SK-N-SH (cell line): ENCODE data around the gene MYO15B. TPM values are rescaled to one million over a fixed set of nuclear protein-coding genes. Genes with fewer than 3 reads are reported as not detected.

Experiments used
- CTCF ChIA-PET: fragments of 300-600, 350-600 bp; formaldehyde crosslinking; extraction: SDS; loops from one replicate; lab custom pipeline; 2021; lab: Yijun Ruan, JAX
- POLR2A ChIA-PET: fragments of 350-600 bp; sonication (Branson Sonifier 250); formaldehyde crosslinking; extraction: SDS; loops from one replicate; lab custom pipeline; 2020; ENCODE audit warnings: antibody characterized with exemption, inconsistent platforms; lab: Yijun Ruan, JAX
- DNase-seq: peaks from one replicate; pipeline ENCODE4 v3.0.0; 2012
- H2AFZ ChIP-seq: fragments of 200-600 bp; sonication (generic); 2 replicates; pipeline ENCODE4 v1.8.1; 2016; ENCODE audit warnings: antibody characterized with exemption, mild to moderate bottlenecking, low read depth
- H3F3A ChIP-seq: fragments of 200-600 bp; sonication (generic); replicated peaks from 2 replicates; pipeline ENCODE3; 2016; ENCODE audit warnings: antibody characterized with exemption, mild to moderate bottlenecking; ENCODE audit not compliant: insufficient read depth
- H3K27ac ChIP-seq, 2 experiments: fragments of 200-500 bp in 1 of 2; fragments of 200-600 bp in 1 of 2; sonication (Bioruptor generic) in 1 of 2; sonication (generic), shearing (Covaris generic) in 1 of 2; 2 replicates each; pipeline versions ENCODE4 v1.5.1 to v1.6.1; 2014 to 2016; ENCODE audit warnings: low read depth in 2 of 2, inconsistent platforms in 1 of 2, low read length in 1 of 2, mild to moderate bottlenecking in 1 of 2, mixed read lengths in 1 of 2
- H3K27me3 ChIP-seq: fragments of 200-600 bp; sonication (generic), shearing (Covaris generic); 2 replicates; pipeline ENCODE4 v1.6.1; 2016; ENCODE audit warnings: mixed run types; ENCODE audit not compliant: insufficient read depth
- H3K36me3 ChIP-seq, 2 experiments: fragments of 200-500 bp in 1 of 2; fragments of 200-600 bp in 1 of 2; sonication (Bioruptor generic) in 1 of 2; sonication (generic) in 1 of 2; replicated peaks in 1 of 2; 2 replicates each; pipeline versions ENCODE3 to v1.5.1; 2014 to 2016; ENCODE audit warnings: low read length in 1 of 2, mild to moderate bottlenecking in 1 of 2; ENCODE audit not compliant: insufficient read depth in 2 of 2, control insufficient read depth in 1 of 2
- H3K4me1 ChIP-seq, 2 experiments: fragments of 200-500 bp in 1 of 2; fragments of 200-600 bp in 1 of 2; sonication (Bioruptor generic) in 1 of 2; sonication (generic), shearing (Covaris generic) in 1 of 2; 2 replicates each; pipeline versions ENCODE4 v1.5.1 to v1.6.1; 2014 to 2016; ENCODE audit warnings: low read depth in 1 of 2, low read length in 1 of 2, mixed run types in 1 of 2; ENCODE audit not compliant: insufficient read depth in 2 of 2, control insufficient read depth in 1 of 2
- H3K4me2 ChIP-seq: fragments of 200-600 bp; sonication (generic), shearing (Covaris generic); 2 replicates; pipeline ENCODE4 v1.6.1; 2017; ENCODE audit warnings: mixed run types
- H3K4me3 ChIP-seq, 2 experiments: fragments of 200-500 bp in 1 of 2; fragments of 200-600 bp in 1 of 2; sonication (Bioruptor generic) in 1 of 2; sonication (generic), shearing (Covaris generic) in 1 of 2; 2 replicates each; pipeline versions ENCODE4 v1.5.1 to v1.8.1; 2014 to 2016; ENCODE audit warnings: low read depth in 2 of 2, inconsistent platforms in 1 of 2, low read length in 1 of 2, mild to moderate bottlenecking in 1 of 2, mixed read lengths in 1 of 2, moderate library complexity in 1 of 2
- H3K79me2 ChIP-seq: fragments of 200-600 bp; sonication (generic); 2 replicates; pipeline ENCODE4 v1.8.1; 2017; ENCODE audit warnings: mild to moderate bottlenecking; ENCODE audit not compliant: insufficient read depth
- H3K9ac ChIP-seq: fragments of 200-600 bp; sonication (generic); 2 replicates; pipeline ENCODE4 v1.6.1; 2017; ENCODE audit warnings: mixed run types
- H3K9me2 ChIP-seq: fragments of 200-600 bp; sonication (generic); 2 replicates; pipeline ENCODE4 v1.6.1; 2017; ENCODE audit warnings: mixed run types
- H3K9me3 ChIP-seq: fragments of 200-600 bp; sonication (generic); 2 replicates; pipeline ENCODE4 v1.6.1; 2017; ENCODE audit warnings: mixed run types, mild to moderate bottlenecking, moderate library complexity
- H4K20me1 ChIP-seq: fragments of 200-600 bp; sonication (generic); 2 replicates; pipeline ENCODE4 v1.6.1; 2017; ENCODE audit warnings: mild to moderate bottlenecking, mixed run types; ENCODE audit not compliant: insufficient read depth
- CHD2 ChIP-seq: fragments of 150-350 bp; IDR thresholded peaks from 2 replicates; pipeline ENCODE4 v1.6.1; 2018; ENCODE audit warnings: low read length; ENCODE audit not compliant: partially characterized antibody
- EP300 ChIP-seq, 2 experiments: IDR thresholded peaks; 2 replicates each; pipeline versions ENCODE4 v1.4.0 to v1.6.1; 2012; ENCODE audit warnings: borderline replicate concordance in 1 of 2, low read depth in 1 of 2, low read length in 1 of 2
- EZH2phosphoT487 ChIP-seq: fragments of 200-600 bp; sonication (generic); IDR thresholded peaks from 2 replicates; pipeline ENCODE4 v1.6.1; 2017; ENCODE audit warnings: low read depth, mixed run types, mild to moderate bottlenecking, antibody characterized with exemption, moderate library complexity, borderline replicate concordance
- GABPA ChIP-seq: IDR thresholded peaks from 2 replicates; pipeline ENCODE4 v1.4.0; 2012; ENCODE audit warnings: low read depth, mild to moderate bottlenecking
- GATA2 ChIP-seq: sonication (generic); formaldehyde crosslinking; IDR thresholded peaks from 2 replicates; pipeline ENCODE4 v1.5.0; 2020; ENCODE audit warnings: mild to moderate bottlenecking, missing genetic modification reagents
- JUND ChIP-seq: IDR thresholded peaks from 2 replicates; pipeline ENCODE4 v1.4.0; 2012
- MEF2A ChIP-seq: IDR thresholded peaks from 2 replicates; pipeline ENCODE4 v1.4.0; 2012; ENCODE audit warnings: low read depth, borderline replicate concordance
- NFIC ChIP-seq: IDR thresholded peaks from 2 replicates; pipeline ENCODE4 v1.4.0; 2012; ENCODE audit warnings: borderline replicate concordance
- POLR2AphosphoS5 ChIP-seq: IDR thresholded peaks from 2 replicates; pipeline ENCODE4 v1.6.1; 2012; ENCODE audit warnings: low read depth, low read length
- RAD21 ChIP-seq: IDR thresholded peaks from 2 replicates; pipeline ENCODE4 v1.6.1; 2012; ENCODE audit warnings: mild to moderate bottlenecking, low read length
- RCOR1 ChIP-seq: fragments of 150-350 bp; IDR thresholded peaks from 2 replicates; pipeline ENCODE4 v1.6.1; 2017; ENCODE audit warnings: antibody characterized with exemption, low read length
- SIN3A ChIP-seq: IDR thresholded peaks from 2 replicates; pipeline ENCODE4 v1.6.1; 2012; ENCODE audit warnings: low read depth, mild to moderate bottlenecking, low read length, moderate library complexity, borderline replicate concordance
- SMC3 ChIP-seq: IDR thresholded peaks from 2 replicates; pipeline ENCODE4 v1.6.1; 2012; ENCODE audit warnings: low read depth, low read length, improper control_type of control experiment
- TAF1 ChIP-seq: IDR thresholded peaks from 2 replicates; pipeline ENCODE4 v1.6.1; 2012; ENCODE audit warnings: low read depth, mild to moderate bottlenecking, low read length, moderate library complexity, borderline replicate concordance
- TCF12 ChIP-seq: IDR thresholded peaks from 2 replicates; pipeline ENCODE4 v1.4.0; 2012
- WGBS: methylation state at CpG from one replicate; pipeline ENCODE4 v1.1.6; 2017; ENCODE audit warnings: low lambda C conversion rate; 5-methylcytosine and 5-hydroxymethylcytosine counted together
- polyA plus RNA-seq, 3 experiments: library from polyadenylated mRNA; depleted of rRNA; stranded (reverse); fragments of >200 nt; gene quantifications; 2 replicates each; pipeline ENCODE4 v1.2.3, GENCODE V29; 2012
- TF ChIP-seq, protein P1 (sequence below): IDR thresholded peaks from 2 replicates; pipeline ENCODE4; 2012
- TF ChIP-seq, protein P2 (sequence below): fragments of 150-350 bp; IDR thresholded peaks from 2 replicates; pipeline ENCODE4 v1.6.1; 2017; ENCODE audit warnings: antibody characterized with exemption, low read length, low read depth, borderline replicate concordance
- TF ChIP-seq, protein P3 (sequence below): IDR thresholded peaks from 2 replicates; pipeline ENCODE4 v1.4.0; 2012; ENCODE audit warnings: low read depth
- TF ChIP-seq, protein P4 (sequence below): fragments of 150-350 bp; IDR thresholded peaks from 2 replicates; pipeline ENCODE4 v1.6.1; 2016; ENCODE audit warnings: mild to moderate bottlenecking, low read depth, low read length
- TF ChIP-seq, protein P5 (sequence below): IDR thresholded peaks from 2 replicates; pipeline ENCODE4 v1.4.0; 2012; ENCODE audit warnings: low read depth, borderline replicate concordance

Gene MYO15B
- polyA plus RNA-seq, 1 of the 3 experiments (the other 2 are of a cell fraction), result 10.3 TPM

DNA sequence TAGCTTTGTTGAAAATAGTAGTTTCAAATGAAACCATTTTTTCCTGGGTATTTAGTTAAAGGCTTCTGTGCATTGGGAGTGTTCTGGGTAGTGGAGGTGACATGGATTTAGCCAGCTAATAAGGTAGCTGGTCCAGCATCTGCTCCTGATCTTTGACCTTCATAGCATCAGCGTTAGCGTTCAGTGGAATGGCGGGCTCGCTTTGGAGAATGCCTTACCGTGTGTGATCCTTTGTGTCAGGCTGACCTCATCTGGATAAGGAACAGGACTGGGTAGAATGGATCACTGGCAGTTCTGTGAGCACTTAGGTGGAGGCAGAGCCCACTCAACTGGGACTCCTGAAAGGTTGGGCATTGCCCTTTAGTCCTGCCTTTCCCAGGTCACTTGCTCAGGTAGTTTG lies 83.3 kb downstream of the MYO15B start (continued):
- TF ChIP-seq, protein P1, sequence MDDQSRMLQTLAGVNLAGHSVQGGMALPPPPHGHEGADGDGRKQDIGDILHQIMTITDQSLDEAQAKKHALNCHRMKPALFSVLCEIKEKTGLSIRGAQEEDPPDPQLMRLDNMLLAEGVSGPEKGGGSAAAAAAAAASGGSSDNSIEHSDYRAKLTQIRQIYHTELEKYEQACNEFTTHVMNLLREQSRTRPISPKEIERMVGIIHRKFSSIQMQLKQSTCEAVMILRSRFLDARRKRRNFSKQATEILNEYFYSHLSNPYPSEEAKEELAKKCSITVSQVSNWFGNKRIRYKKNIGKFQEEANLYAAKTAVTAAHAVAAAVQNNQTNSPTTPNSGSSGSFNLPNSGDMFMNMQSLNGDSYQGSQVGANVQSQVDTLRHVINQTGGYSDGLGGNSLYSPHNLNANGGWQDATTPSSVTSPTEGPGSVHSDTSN, result no peak
- no peak for TF ChIP-seq SMC3
- TF ChIP-seq, protein P2, sequence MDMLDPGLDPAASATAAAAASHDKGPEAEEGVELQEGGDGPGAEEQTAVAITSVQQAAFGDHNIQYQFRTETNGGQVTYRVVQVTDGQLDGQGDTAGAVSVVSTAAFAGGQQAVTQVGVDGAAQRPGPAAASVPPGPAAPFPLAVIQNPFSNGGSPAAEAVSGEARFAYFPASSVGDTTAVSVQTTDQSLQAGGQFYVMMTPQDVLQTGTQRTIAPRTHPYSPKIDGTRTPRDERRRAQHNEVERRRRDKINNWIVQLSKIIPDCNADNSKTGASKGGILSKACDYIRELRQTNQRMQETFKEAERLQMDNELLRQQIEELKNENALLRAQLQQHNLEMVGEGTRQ, result no peak

DNA sequence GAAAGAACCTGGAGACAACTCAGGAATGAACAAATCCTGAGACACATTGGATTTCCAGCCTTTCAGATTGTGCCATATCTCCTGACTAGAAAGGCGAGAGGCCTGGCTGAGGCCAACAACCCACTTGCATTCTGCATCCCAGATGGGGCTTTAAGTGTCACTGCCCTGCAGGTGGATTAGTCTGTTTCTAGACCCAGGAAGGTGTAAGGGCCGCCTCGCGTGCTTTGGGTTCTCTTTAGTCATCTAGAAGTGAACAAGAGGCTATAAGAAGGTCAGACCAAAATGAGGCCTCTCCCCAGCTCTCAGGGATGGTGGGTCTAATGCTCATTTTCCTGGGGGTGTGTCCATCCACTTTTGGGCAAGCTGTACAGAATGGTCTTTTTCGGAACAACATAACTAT lies 84.4 kb downstream of the MYO15B start:
- Histone ChIP-seq H3K27ac (no peak overlapping the region), H3K9me3 (no peaks in the 10 kb centered on the region), H3K9ac (no peak overlapping the region), H3K4me2 (no peak overlapping the region), H3K4me1 (peaks cover 5 to 8% of the 10 kb centered on the region in 2 experiments; a peak in 3 of 4 replicates), H3K27me3 (no peaks in the 10 kb centered on the region), H3K36me3 (peaks cover 56 to 79% of the 10 kb centered on the region in 2 experiments), H4K20me1 (no peaks in the 10 kb centered on the region), H3K79me2 (peaks cover 100% of the 10 kb centered on the region), H3K4me3 (no peak overlapping the region), H2AFZ (no peak overlapping the region), H3F3A (peaks cover 29% of the 10 kb centered on the region), H3K9me2 (no peaks in the 10 kb centered on the region)
- POLR2A ChIA-PET, result no interaction called here
- 96% methylated on average over 5 of the region's 5 CpGs for WGBS
- no peak for DNase-seq
- CTCF ChIA-PET, result interaction anchor here (0.9 to 7.5 kb wide), 14 partner anchors 9 to 749 kb away, joined by 3 to 297 read pairs (median 8); partner anchors contain the start of genes GALK1, SMIM5 and USH1G
- TF ChIP-seq GATA2 (CRISPR knock-in tag) (no peak), SIN3A (no peak), RAD21 (no peak), TAF1 (no peak), MEF2A (no peak), SMC3 (no peak), CHD2 (no peak)
- TF ChIP-seq, protein P3, sequence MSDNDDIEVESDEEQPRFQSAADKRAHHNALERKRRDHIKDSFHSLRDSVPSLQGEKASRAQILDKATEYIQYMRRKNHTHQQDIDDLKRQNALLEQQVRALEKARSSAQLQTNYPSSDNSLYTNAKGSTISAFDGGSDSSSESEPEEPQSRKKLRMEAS, result no peak
- TF ChIP-seq, protein P1, result no peak

DNA sequence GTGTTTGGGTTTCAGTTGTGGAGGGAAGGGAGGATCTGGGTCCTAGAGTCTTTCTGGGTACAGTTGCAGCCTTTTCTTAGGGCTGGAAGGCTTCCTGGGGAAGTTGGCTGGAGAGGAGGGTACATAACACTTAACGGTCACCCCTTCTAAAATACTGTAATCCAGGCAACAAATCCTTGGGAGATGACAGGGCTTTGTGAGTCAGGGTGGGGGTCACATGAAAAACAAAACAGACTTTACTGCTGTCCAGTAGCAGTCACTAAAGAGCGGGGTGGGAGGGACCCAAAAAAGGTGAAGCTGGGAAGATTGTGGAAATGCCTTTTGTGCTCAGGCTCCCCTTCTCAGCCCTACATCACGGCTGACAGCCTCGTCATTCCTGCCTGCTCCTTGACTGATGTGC lies 85.9 kb downstream of the MYO15B start:
- H3K36me3 ChIP-seq, result peaks cover 65 to 80% of the 10 kb centered on the region in 2 experiments
- peaks cover 29% of the 10 kb centered on the region for H3F3A ChIP-seq
- ChIA-PET CTCF (interaction anchor here (0.7 to 7.5 kb wide), 12 partner anchors 12 to 80 kb away, joined by 3 to 297 read pairs (median 14); partner anchors contain the start of genes ITGB4 and SMIM5), POLR2A (interaction anchor here (0.6 to 1.0 kb wide), 2 partner anchors 80 to 307 kb away, joined by 3 to 4 read pairs; no protein-coding TSS in a partner anchor)
- DNase-seq, result no peak
- no peaks in the 10 kb centered on the region for H3K27me3 ChIP-seq
- H3K9me3 ChIP-seq, result no peaks in the 10 kb centered on the region
- no peak overlapping the region for H3K27ac ChIP-seq
- 88% methylated on average over 4 of the region's 4 CpGs for WGBS
- no peak overlapping the region for H3K4me3 ChIP-seq
- no peak overlapping the region for H2AFZ ChIP-seq
- H3K79me2 ChIP-seq, result peaks cover 100% of the 10 kb centered on the region
- no peaks in the 10 kb centered on the region for H3K9me2 ChIP-seq
- no peaks in the 10 kb centered on the region for H4K20me1 ChIP-seq
- no peak overlapping the region for H3K9ac ChIP-seq
- no peak overlapping the region for H3K4me2 ChIP-seq
- peaks cover under 1% of the 10 kb centered on the region in 2 experiments; a peak in 3 of 4 replicates for H3K4me1 ChIP-seq
- TF ChIP-seq, protein P4, sequence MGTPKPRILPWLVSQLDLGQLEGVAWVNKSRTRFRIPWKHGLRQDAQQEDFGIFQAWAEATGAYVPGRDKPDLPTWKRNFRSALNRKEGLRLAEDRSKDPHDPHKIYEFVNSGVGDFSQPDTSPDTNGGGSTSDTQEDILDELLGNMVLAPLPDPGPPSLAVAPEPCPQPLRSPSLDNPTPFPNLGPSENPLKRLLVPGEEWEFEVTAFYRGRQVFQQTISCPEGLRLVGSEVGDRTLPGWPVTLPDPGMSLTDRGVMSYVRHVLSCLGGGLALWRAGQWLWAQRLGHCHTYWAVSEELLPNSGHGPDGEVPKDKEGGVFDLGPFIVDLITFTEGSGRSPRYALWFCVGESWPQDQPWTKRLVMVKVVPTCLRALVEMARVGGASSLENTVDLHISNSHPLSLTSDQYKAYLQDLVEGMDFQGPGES, result no peak
- TF ChIP-seq, protein P3, result no peak
- TF ChIP-seq, protein P5, sequence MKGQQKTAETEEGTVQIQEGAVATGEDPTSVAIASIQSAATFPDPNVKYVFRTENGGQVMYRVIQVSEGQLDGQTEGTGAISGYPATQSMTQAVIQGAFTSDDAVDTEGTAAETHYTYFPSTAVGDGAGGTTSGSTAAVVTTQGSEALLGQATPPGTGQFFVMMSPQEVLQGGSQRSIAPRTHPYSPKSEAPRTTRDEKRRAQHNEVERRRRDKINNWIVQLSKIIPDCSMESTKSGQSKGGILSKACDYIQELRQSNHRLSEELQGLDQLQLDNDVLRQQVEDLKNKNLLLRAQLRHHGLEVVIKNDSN, result no peak
- no peak for TF ChIP-seq GABPA
- no peak for TF ChIP-seq TAF1
- TF ChIP-seq NFIC, result no peak
- TF ChIP-seq EP300 (IDR thresholded peaks at IDR 0.05; ENCODE audit: borderline replicate concordance in 1 of 2, low read depth in 1 of 2, low read length in 1 of 2), result no peak
- TF ChIP-seq TCF12, result no peak
- no peak for TF ChIP-seq POLR2AphosphoS5
- no peak for TF ChIP-seq JUND
- TF ChIP-seq MEF2A, result no peak
- TF ChIP-seq CHD2, result no peak
- TF ChIP-seq EZH2phosphoT487, result no peak
- TF ChIP-seq RCOR1, result no peak
